ENCODE results near the gene TNRC6B. TPM values are rescaled to one million over a fixed set of nuclear protein-coding genes. Genes with fewer than 3 reads are reported as not detected.
"Not testable (repeated sequence)": the region's sequence is repeated elsewhere in the genome, so short reads cannot be mapped to it uniquely, and the experiment has no call there.

The TNRC6B gene
- total RNA-seq, 3 donors from 2014 or later, result 32.8 to 53.1 (median 39.7) TPM

- intact Hi-C loops (cut with DNase I; ENCODE audit: low total_unique reads), result no loop called here
- H3K9me3 ChIP-seq, result no peaks in the 10 kb centered on the region
- H3K4me1 ChIP-seq, result no peaks in the 10 kb centered on the region
- TF ChIP-seq POLR2A (IDR thresholded peaks at IDR 0.05) (no peak), CTCF (IDR thresholded peaks at IDR 0.05) (no peak), POLR2AphosphoS5 (IDR thresholded peaks at IDR 0.05) (no peak)
- no peak overlapping the region for H3K27ac ChIP-seq
- no peaks in the 10 kb centered on the region for H3K27me3 ChIP-seq
- DNase-seq (ENCODE audit: low spot score in 2 of 2), result no peak
- no peak overlapping the region for H3K4me3 ChIP-seq
- no peaks in the 10 kb centered on the region for H3K36me3 ChIP-seq
Observed at GRCh38 chr22:40157330-40157945, 20.3 kb upstream of the TNRC6B start.

GRCh38 chr22:40161194-40161593 lies 16.5 kb upstream of the TNRC6B start:
- DNase-seq (ENCODE audit: low spot score in 2 of 2), result no peak
- no peaks in the 10 kb centered on the region for H3K9me3 ChIP-seq
- H3K27me3 ChIP-seq, result no peaks in the 10 kb centered on the region
- H3K36me3 ChIP-seq, result no peaks in the 10 kb centered on the region
- H3K27ac ChIP-seq, result no peak overlapping the region
- TF ChIP-seq CTCF (IDR thresholded peaks at IDR 0.05), result no peak
- TF ChIP-seq POLR2AphosphoS5 (IDR thresholded peaks at IDR 0.05), result no peak
- no peak for TF ChIP-seq POLR2A (IDR thresholded peaks at IDR 0.05)
- no peaks in the 10 kb centered on the region for H3K4me1 ChIP-seq
- intact Hi-C loops (cut with DNase I; ENCODE audit: low total_unique reads), result loop anchor here (2.0 kb wide), 1 partner anchor 34 kb away; no protein-coding TSS in a partner anchor
- no peak overlapping the region for H3K4me3 ChIP-seq

- H3K4me1 ChIP-seq; H3K4me3 ChIP-seq; H3K27ac ChIP-seq; H3K36me3 ChIP-seq; intact Hi-C loops (cut with DNase I; ENCODE audit: low total_unique reads); H3K9me3 ChIP-seq; DNase-seq (ENCODE audit: low spot score in 2 of 2); H3K27me3 ChIP-seq: not testable (repeated sequence)
Observed at GRCh38 chr22:40165537-40165936, 12.2 kb upstream of the TNRC6B start.

- TF ChIP-seq CTCF (IDR thresholded peaks at IDR 0.05) (no peak), POLR2A (IDR thresholded peaks at IDR 0.05) (no peak), POLR2AphosphoS5 (IDR thresholded peaks at IDR 0.05) (no peak)
- intact Hi-C loops (cut with DNase I; ENCODE audit: low total_unique reads), result no loop called here
- Histone ChIP-seq H3K27me3 (no peaks in the 10 kb centered on the region), H3K4me3 (no peak overlapping the region), H3K4me1 (peaks cover 7 to 13% of the 10 kb centered on the region in 2 donors), H3K27ac (peak overlapping the region; percentile 72 to 73), H3K9me3 (no peaks in the 10 kb centered on the region), H3K36me3 (no peaks in the 10 kb centered on the region)
- DNase-seq (ENCODE audit: low spot score in 2 of 2), result no peak
Observed at GRCh38 chr22:40175611-40176244, 2.0 kb upstream of the TNRC6B start.

- Histone ChIP-seq H3K4me1 (peaks cover 7 to 19% of the 10 kb centered on the region in 2 donors), H3K27ac (peak overlapping the region; percentile 72 to 73), H3K36me3 (no peaks in the 10 kb centered on the region), H3K9me3 (no peaks in the 10 kb centered on the region), H3K4me3 (peak overlapping the region; percentile 52 to 62 (median 53)), H3K27me3 (no peaks in the 10 kb centered on the region)
- DNase-seq (ENCODE audit: low spot score in 2 of 2), result no peak
- intact Hi-C loops (cut with DNase I; ENCODE audit: low total_unique reads), result no loop called here
- TF ChIP-seq POLR2AphosphoS5 (IDR thresholded peaks at IDR 0.05) (no peak), CTCF (IDR thresholded peaks at IDR 0.05) (no peak), POLR2A (IDR thresholded peaks at IDR 0.05) (no peak)
Observed at GRCh38 chr22:40176921-40177737, 596 bp upstream of the TNRC6B start.

All from breast epithelium (tissue), 4 donors.